Left ventricle myocardium inferior (tissue), 1 donor: Measurements from ENCODE around the gene NUDT9. TPM values are rescaled to one million over a fixed set of nuclear protein-coding genes. Genes with fewer than 3 reads are reported as not detected.

Source experiments
- DNase-seq: peaks from one replicate; pipeline ENCODE4 v3.0.0-alpha.2; 2020
- H3K27ac ChIP-seq: fragments of 200-600 bp; replicated peaks from 2 replicates; pipeline ENCODE4 v1.8.0; 2021
- H3K27me3 ChIP-seq: fragments of 200-600 bp; 2 replicates; pipeline ENCODE4 v1.8.0; 2021; ENCODE audit warnings: low read depth
- H3K36me3 ChIP-seq: fragments of 200-600 bp; 2 replicates; pipeline ENCODE4 v1.8.0; 2021
- H3K4me1 ChIP-seq: fragments of 200-600 bp; 2 replicates; pipeline ENCODE4 v1.8.0; 2021
- H3K4me3 ChIP-seq: fragments of 200-600 bp; 2 replicates; pipeline ENCODE4 v1.8.0; 2021; ENCODE audit warnings: mild to moderate bottlenecking, moderate library complexity
- H3K9me3 ChIP-seq: fragments of 200-600 bp; replicated peaks from 2 replicates; pipeline ENCODE4 v1.8.0; 2021
- CTCF ChIP-seq: fragments of 200-600 bp; IDR thresholded peaks from 2 replicates; pipeline ENCODE4 v1.8.0; 2021; ENCODE audit warnings: antibody characterized with exemption, mild to moderate bottlenecking, borderline replicate concordance
- intact Hi-C: fragments of 100-400 bp; cut with micrococcal nuclease; formaldehyde crosslinking; loops from one replicate; pipeline ENCODE4 v1.11.0; 2022
- total RNA-seq: library from RNA; stranded (reverse); fragmentation: NEBNext Ultra II Directional; extraction: Animal tissue kit (Norgen Biotek cat#: 25700); gene quantifications from one replicate; pipeline ENCODE4 v1.2.1, GENCODE V29; 2021
- donor health status: DM: no; HTN: yes; CAD: no; lungs with severe emphysema.

Gene NUDT9
- total RNA-seq, 1 donor from 2014 or later = 29.2 TPM

- H3K4me1 ChIP-seq = peaks cover 69% of the 10 kb centered on the region
These were observed 76.1 kb downstream of the NUDT9 start for GRCh38 chr4:87498446-87498900.

GRCh38 chr4:87499403-87500091, 77.2 kb downstream of the NUDT9 start:
- no peaks in the 10 kb centered on the region for H3K27me3 ChIP-seq
- intact Hi-C loops = no loop called here
- no peak overlapping the region for H3K4me3 ChIP-seq
- TF ChIP-seq CTCF = no peak
- no peaks in the 10 kb centered on the region for H3K9me3 ChIP-seq
- peaks cover 49% of the 10 kb centered on the region for H3K36me3 ChIP-seq
- DNase-seq = no peak
- H3K4me1 ChIP-seq = peaks cover 70% of the 10 kb centered on the region
- peak overlapping the region; percentile 69 for H3K27ac ChIP-seq

More at GRCh38 chr4:87498446-87498900, 76.1 kb downstream of the NUDT9 start:
- no peak for TF ChIP-seq CTCF
- H3K27me3 ChIP-seq = no peaks in the 10 kb centered on the region
- H3K9me3 ChIP-seq = no peaks in the 10 kb centered on the region
- peak overlapping the region; percentile 69 for H3K27ac ChIP-seq
- no peak for DNase-seq
- peak overlapping the region; percentile 2 for H3K4me3 ChIP-seq
- H3K36me3 ChIP-seq = peaks cover 57% of the 10 kb centered on the region
- intact Hi-C loops = no loop called here

- H3K27me3 ChIP-seq = no peaks in the 10 kb centered on the region
- no peak for DNase-seq
- peak overlapping the region; percentile 69 for H3K27ac ChIP-seq
- H3K36me3 ChIP-seq = peaks cover 47% of the 10 kb centered on the region
- TF ChIP-seq CTCF = no peak
- H3K4me3 ChIP-seq = no peak overlapping the region
- no peaks in the 10 kb centered on the region for H3K9me3 ChIP-seq
- peaks cover 70% of the 10 kb centered on the region for H3K4me1 ChIP-seq
- intact Hi-C loops = no loop called here
These were observed 77.7 kb downstream of the NUDT9 start for GRCh38 chr4:87500092-87500462.

- no peak for DNase-seq
- Histone ChIP-seq H3K27ac (peak overlapping the region; percentile 69), H3K4me1 (peaks cover 72% of the 10 kb centered on the region), H3K4me3 (no peak overlapping the region), H3K9me3 (no peaks in the 10 kb centered on the region), H3K27me3 (no peaks in the 10 kb centered on the region), H3K36me3 (peaks cover 36% of the 10 kb centered on the region)
- intact Hi-C loops = no loop called here
- TF ChIP-seq CTCF = no peak
These were observed 80.3 kb downstream of the NUDT9 start for GRCh38 chr4:87502580-87503238.

GRCh38 chr4:87505862-87506261, 83.5 kb downstream of the NUDT9 start:
- H3K36me3 ChIP-seq = peaks cover 45% of the 10 kb centered on the region
- intact Hi-C loops = no loop called here
- no peak for DNase-seq
- H3K27ac ChIP-seq = peak overlapping the region; percentile 65
- no peak overlapping the region for H3K4me3 ChIP-seq
- H3K4me1 ChIP-seq = peaks cover 67% of the 10 kb centered on the region
- no peaks in the 10 kb centered on the region for H3K9me3 ChIP-seq
- no peak for TF ChIP-seq CTCF
- H3K27me3 ChIP-seq = no peaks in the 10 kb centered on the region
